Activated naive CD4-positive, alpha-beta T cell treated with anti-CD3 and anti-CD28 coated beads for 36 hours (primary cell): ENCODE data around the gene RPIA. TPM values are rescaled to one million over a fixed set of nuclear protein-coding genes. Genes with fewer than 3 reads are reported as not detected.
"Not testable (repeated sequence)": the region's sequence is repeated elsewhere in the genome, so short reads cannot be mapped to it uniquely, and the experiment has no call there.

Source experiments
- CTCF ChIA-PET: fragments of 350-600 bp; sonication (Branson Sonifier 250); formaldehyde crosslinking; loops from one replicate; lab custom pipeline; 2021; ENCODE audit warnings: antibody characterized with exemption; lab: Charles Lee
- DNase-seq: peaks from one replicate; pipeline ENCODE4 v3.0.0-alpha.2; 2020
- H3K27ac Mint-ChIP-seq: one replicate; pipeline ENCODE4 v1.8.0; 2021; ENCODE audit warnings: mild to moderate bottlenecking, mixed read lengths
- H3K27me3 Mint-ChIP-seq: one replicate; pipeline ENCODE4 v1.8.0; 2021; ENCODE audit warnings: low read depth, mixed read lengths
- H3K36me3 Mint-ChIP-seq: one replicate; pipeline ENCODE4 v1.8.0; 2021; ENCODE audit warnings: low read depth, mixed read lengths
- H3K4me1 Mint-ChIP-seq: one replicate; pipeline ENCODE4 v1.8.0; 2021; ENCODE audit warnings: low read depth, mixed read lengths
- H3K4me3 Mint-ChIP-seq: one replicate; pipeline ENCODE4 v1.8.0; 2021; ENCODE audit warnings: mild to moderate bottlenecking, moderate library complexity, mixed read lengths
- H3K9me3 Mint-ChIP-seq: one replicate; pipeline ENCODE4 v1.8.0; 2021; ENCODE audit warnings: mixed read lengths
- intact Hi-C: fragments of 100-400 bp; cut with micrococcal nuclease; formaldehyde crosslinking; loops from one replicate; pipeline ENCODE4 v1.15.1; 2023
- total RNA-seq, 2 experiments: library from RNA; stranded (reverse); gene quantifications; one replicate each; pipeline ENCODE4 v1.2.3, GENCODE V29; 2021

The RPIA gene
- 10 to 100 TPM; 67.3 to 70.0 TPM for total RNA-seq

GRCh38 chr2:88691339-88692183 lies at the start of gene RPIA:
RPIA (plus strand) TSS chr2:88691673; CDS start chr2:88691699, 26 bp downstream.
- intact Hi-C loops, result loop anchor here (1.0 to 10.0 kb wide), 5 partner anchors 63 to 637 kb away; partner anchors contain the start of genes EIF2AK3 and KRCC1
- CTCF ChIA-PET, result interaction anchor here (0.5 to 2.0 kb wide), 10 partner anchors 10 to 107 kb away, joined by 3 to 8 read pairs (median 4); no protein-coding TSS in a partner anchor
- Mint-ChIP-seq H3K36me3 (peaks cover 21% of the 10 kb centered on the region), H3K4me3 (peak within 1 kb of the TSS; percentile 93), H3K27me3 (no peaks in the 10 kb centered on the region), H3K27ac (peak within 1 kb of the TSS; percentile 91), H3K9me3 (no peaks in the 10 kb centered on the region), H3K4me1 (peaks cover 50% of the 10 kb centered on the region)
- DNase-seq, result peak; percentile 99

GRCh38 chr2:88642278-88642677 lies 49.2 kb upstream of the RPIA start:
- no peak for DNase-seq
- CTCF ChIA-PET, result interaction anchor here (0.9 kb wide), 1 partner anchor 28 kb away, joined by 3 read pairs; no protein-coding TSS in a partner anchor
- H3K4me1 Mint-ChIP-seq, result peaks cover 29% of the 10 kb centered on the region
- H3K27ac Mint-ChIP-seq, result no peak overlapping the region
- H3K36me3 Mint-ChIP-seq, result no peaks in the 10 kb centered on the region
- peaks cover 4% of the 10 kb centered on the region for H3K9me3 Mint-ChIP-seq
- no peak overlapping the region for H3K4me3 Mint-ChIP-seq
- peaks cover 7% of the 10 kb centered on the region for H3K27me3 Mint-ChIP-seq
- intact Hi-C loops, result no loop called here

- H3K36me3 Mint-ChIP-seq, intact Hi-C loops, H3K27ac Mint-ChIP-seq, H3K9me3 Mint-ChIP-seq, H3K27me3 Mint-ChIP-seq, DNase-seq, H3K4me3 Mint-ChIP-seq: not testable (repeated sequence)
- peaks cover 12% of the 10 kb centered on the region for H3K4me1 Mint-ChIP-seq
- CTCF ChIA-PET, result interaction anchor here (1.2 kb wide), 1 partner anchor 26 kb away, joined by 6 read pairs; no protein-coding TSS in a partner anchor
Measured at GRCh38 chr2:88645291-88645882, 46.1 kb upstream of the RPIA start.

- Mint-ChIP-seq H3K4me3 (no peak overlapping the region), H3K4me1 (no peaks in the 10 kb centered on the region), H3K27ac (no peak overlapping the region), H3K27me3 (no peaks in the 10 kb centered on the region), H3K36me3 (no peaks in the 10 kb centered on the region), H3K9me3 (no peaks in the 10 kb centered on the region)
- intact Hi-C loops, result no loop called here
- CTCF ChIA-PET, result interaction anchor here (0.8 kb wide), 1 partner anchor 23 kb away, joined by 3 read pairs; no protein-coding TSS in a partner anchor
- DNase-seq, result no peak
Measured at GRCh38 chr2:88651646-88652045, 39.8 kb upstream of the RPIA start.

- intact Hi-C loops, result no loop called here
- Mint-ChIP-seq H3K4me1 (no peaks in the 10 kb centered on the region), H3K4me3 (no peak overlapping the region), H3K27me3 (no peaks in the 10 kb centered on the region), H3K9me3 (no peaks in the 10 kb centered on the region), H3K36me3 (no peaks in the 10 kb centered on the region), H3K27ac (no peak overlapping the region)
- CTCF ChIA-PET, result no interaction called here
- no peak for DNase-seq
Measured at GRCh38 chr2:88654714-88655113, 36.8 kb upstream of the RPIA start.

GRCh38 chr2:88656690-88657089 lies 34.8 kb upstream of the RPIA start:
- DNase-seq, result no peak
- Mint-ChIP-seq H3K4me3 (no peak overlapping the region), H3K9me3 (no peaks in the 10 kb centered on the region), H3K27me3 (no peaks in the 10 kb centered on the region), H3K36me3 (no peaks in the 10 kb centered on the region), H3K27ac (no peak overlapping the region), H3K4me1 (no peaks in the 10 kb centered on the region)
- CTCF ChIA-PET, result interaction anchor here (0.7 to 1.2 kb wide), 3 partner anchors 13 to 63 kb away, joined by 3 to 6 read pairs (median 3); partner anchors contain the start of gene EIF2AK3
- intact Hi-C loops, result no loop called here

GRCh38 chr2:88657131-88657530 lies 34.3 kb upstream of the RPIA start:
- H3K9me3 Mint-ChIP-seq, result no peaks in the 10 kb centered on the region
- H3K36me3 Mint-ChIP-seq, result no peaks in the 10 kb centered on the region
- H3K4me1 Mint-ChIP-seq, result no peaks in the 10 kb centered on the region
- no peak for DNase-seq
- CTCF ChIA-PET, result interaction anchor here (0.7 to 1.2 kb wide), 4 partner anchors 9 to 64 kb away, joined by 3 to 6 read pairs (median 3); partner anchors contain the start of gene EIF2AK3
- intact Hi-C loops, result no loop called here
- H3K27ac Mint-ChIP-seq, result no peak overlapping the region
- no peak overlapping the region for H3K4me3 Mint-ChIP-seq
- H3K27me3 Mint-ChIP-seq, result no peaks in the 10 kb centered on the region

- Mint-ChIP-seq H3K9me3 (no peaks in the 10 kb centered on the region), H3K4me3 (no peak overlapping the region), H3K36me3 (no peaks in the 10 kb centered on the region), H3K4me1 (no peaks in the 10 kb centered on the region), H3K27me3 (no peaks in the 10 kb centered on the region), H3K27ac (no peak overlapping the region)
- DNase-seq, result no peak
- CTCF ChIA-PET, result interaction anchor here (1.0 to 1.3 kb wide), 2 partner anchors 9 to 13 kb away, joined by 3 to 6 read pairs; no protein-coding TSS in a partner anchor
- intact Hi-C loops, result no loop called here
Measured at GRCh38 chr2:88658326-88658725, 33.1 kb upstream of the RPIA start.

- H3K4me1 Mint-ChIP-seq, result no peaks in the 10 kb centered on the region
- H3K36me3 Mint-ChIP-seq, result no peaks in the 10 kb centered on the region
- CTCF ChIA-PET, result interaction anchor here (1.3 to 2.3 kb wide), 2 partner anchors 9 to 12 kb away, joined by 3 to 5 read pairs; no protein-coding TSS in a partner anchor
- DNase-seq, result no peak
- H3K9me3 Mint-ChIP-seq, result no peaks in the 10 kb centered on the region
- intact Hi-C loops, result no loop called here
- no peak overlapping the region for H3K4me3 Mint-ChIP-seq
- no peaks in the 10 kb centered on the region for H3K27me3 Mint-ChIP-seq
- no peak overlapping the region for H3K27ac Mint-ChIP-seq
Measured at GRCh38 chr2:88658881-88659537, 32.5 kb upstream of the RPIA start.

GRCh38 chr2:88659538-88659915 lies 31.9 kb upstream of the RPIA start:
- no peak overlapping the region for H3K27ac Mint-ChIP-seq
- H3K4me1 Mint-ChIP-seq, result no peaks in the 10 kb centered on the region
- intact Hi-C loops, result no loop called here
- H3K27me3 Mint-ChIP-seq, result no peaks in the 10 kb centered on the region
- CTCF ChIA-PET, result interaction anchor here (1.3 to 2.3 kb wide), 2 partner anchors 8 to 12 kb away, joined by 3 to 5 read pairs; no protein-coding TSS in a partner anchor
- no peak overlapping the region for H3K4me3 Mint-ChIP-seq
- H3K36me3 Mint-ChIP-seq, result no peaks in the 10 kb centered on the region
- DNase-seq, result no peak
- H3K9me3 Mint-ChIP-seq, result no peaks in the 10 kb centered on the region

- Mint-ChIP-seq H3K4me3 (no peak overlapping the region), H3K9me3 (no peaks in the 10 kb centered on the region), H3K36me3 (no peaks in the 10 kb centered on the region), H3K27ac (no peak overlapping the region), H3K4me1 (no peaks in the 10 kb centered on the region), H3K27me3 (no peaks in the 10 kb centered on the region)
- no peak for DNase-seq
- intact Hi-C loops, result no loop called here
- CTCF ChIA-PET, result interaction anchor here (2.3 kb wide), 1 partner anchor 11 kb away, joined by 5 read pairs; no protein-coding TSS in a partner anchor
Measured at GRCh38 chr2:88660622-88661021, 30.9 kb upstream of the RPIA start.

GRCh38 chr2:88666576-88666975 lies 24.9 kb upstream of the RPIA start:
- H3K4me3 Mint-ChIP-seq, result no peak overlapping the region
- H3K27ac Mint-ChIP-seq, result no peak overlapping the region
- H3K36me3 Mint-ChIP-seq, result no peaks in the 10 kb centered on the region
- no peaks in the 10 kb centered on the region for H3K4me1 Mint-ChIP-seq
- no peak for DNase-seq
- intact Hi-C loops, result no loop called here
- no peaks in the 10 kb centered on the region for H3K9me3 Mint-ChIP-seq
- CTCF ChIA-PET, result interaction anchor here (1.1 to 11.4 kb wide), 2 partner anchors 9 to 74 kb away, joined by 3 to 139 read pairs; no protein-coding TSS in a partner anchor
- no peaks in the 10 kb centered on the region for H3K27me3 Mint-ChIP-seq
